ENCODE data around the gene BRCA1.

The BRCA1 gene

DNA sequence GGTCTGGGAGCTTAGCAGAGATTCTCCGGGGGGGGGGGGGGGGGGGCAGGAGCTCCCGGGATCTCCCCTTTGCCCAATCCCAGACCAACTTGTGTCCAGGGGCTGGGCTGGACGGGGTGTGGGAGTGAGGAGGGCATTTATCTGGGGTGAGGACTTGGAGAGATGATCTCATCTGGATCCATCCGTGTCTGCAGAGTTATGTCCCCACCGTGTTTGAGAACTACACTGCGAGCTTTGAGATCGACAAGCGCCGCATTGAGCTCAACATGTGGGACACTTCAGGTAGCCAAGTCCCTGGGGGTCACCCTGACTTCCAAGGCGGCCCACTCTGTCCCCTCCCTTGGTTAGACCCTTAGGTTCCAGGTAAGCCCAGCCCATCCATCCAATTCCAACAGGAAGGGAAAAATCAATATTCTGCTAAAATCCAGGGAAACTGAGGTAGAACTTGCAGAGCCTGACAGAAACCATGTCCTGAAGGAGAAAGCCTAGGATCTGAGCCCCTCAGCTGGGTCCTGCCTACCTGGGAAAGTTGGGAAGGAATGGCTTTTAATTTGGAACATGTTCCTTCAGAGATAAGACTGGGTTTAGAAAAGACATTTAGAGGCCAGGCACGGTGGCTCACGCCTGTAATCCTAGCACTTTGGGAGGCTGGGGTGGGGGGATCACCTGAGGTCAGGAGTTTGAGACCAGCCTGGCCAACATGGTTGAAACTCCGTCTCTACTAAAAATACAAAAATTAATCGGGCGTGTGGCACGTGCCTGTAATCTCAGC is 99.2 kb downstream of the BRCA1 start:
- no peak for DNase-seq

- DNase-seq = no peak
Observed at GRCh38 chr17:43025290-43025657, 99.9 kb downstream of the BRCA1 start.

DNA sequence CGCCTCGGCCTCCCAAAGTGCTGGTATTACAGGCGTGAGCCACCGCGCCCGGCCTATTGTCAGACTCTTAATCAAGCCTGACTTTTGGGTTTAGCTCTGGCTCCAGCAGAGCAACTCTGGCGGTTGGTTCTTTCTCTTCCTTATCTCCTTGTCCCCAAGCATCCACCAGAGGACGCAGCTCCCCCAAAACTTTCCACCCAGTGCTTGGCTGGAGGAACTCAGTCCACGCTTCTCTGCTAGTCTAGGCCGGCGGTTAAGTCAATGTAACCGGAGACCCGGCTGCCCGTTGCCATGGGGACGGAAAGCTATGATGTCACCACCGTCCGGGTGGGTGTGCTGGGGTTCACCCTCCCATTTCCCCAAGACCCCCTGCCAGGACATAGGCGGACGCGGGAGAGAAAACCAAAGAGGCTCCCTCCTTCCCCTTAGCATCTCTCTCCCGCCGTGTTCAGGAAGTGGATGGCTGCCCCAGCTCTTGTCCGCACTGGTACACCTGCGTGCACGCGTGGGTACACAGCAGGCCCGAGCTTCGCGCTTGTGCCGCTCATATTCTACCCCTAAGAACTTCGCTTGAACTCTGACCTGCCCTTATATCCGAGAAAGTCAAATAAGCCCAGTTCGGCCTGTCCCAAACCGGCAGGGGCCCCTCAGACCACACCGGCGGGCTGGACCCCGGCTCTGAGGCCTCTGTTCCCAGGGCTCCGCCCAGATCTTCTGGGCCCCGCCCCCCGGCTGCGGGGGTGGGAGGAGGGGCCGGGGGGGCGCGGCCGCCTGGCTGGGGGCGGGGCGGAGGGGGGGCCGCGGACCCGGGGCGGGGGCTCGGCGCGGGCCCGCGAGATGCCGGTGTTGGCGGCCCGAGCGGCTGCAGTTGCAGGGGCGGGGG is 100.5 kb downstream of the BRCA1 start, which contains the start of gene RND2:
TSS of gene RND2 (plus strand) at position 825 of the 883 bp plus-strand sequence. CDS start 117 bp downstream, outside the sequence.
- DNase-seq = peak in 57 of 58 donors; percentile 12 to 93 (median 80)

GRCh38 chr17:43021741-43022512 is 103.2 kb downstream of the BRCA1 start, which contains the start of gene VAT1:
VAT1 (minus strand) TSS chr17:43022385; CDS start chr17:43022322, 63 bp downstream.
- DNase-seq = peak in 56 of 58 donors; percentile 18 to 78 (median 57)

DNA sequence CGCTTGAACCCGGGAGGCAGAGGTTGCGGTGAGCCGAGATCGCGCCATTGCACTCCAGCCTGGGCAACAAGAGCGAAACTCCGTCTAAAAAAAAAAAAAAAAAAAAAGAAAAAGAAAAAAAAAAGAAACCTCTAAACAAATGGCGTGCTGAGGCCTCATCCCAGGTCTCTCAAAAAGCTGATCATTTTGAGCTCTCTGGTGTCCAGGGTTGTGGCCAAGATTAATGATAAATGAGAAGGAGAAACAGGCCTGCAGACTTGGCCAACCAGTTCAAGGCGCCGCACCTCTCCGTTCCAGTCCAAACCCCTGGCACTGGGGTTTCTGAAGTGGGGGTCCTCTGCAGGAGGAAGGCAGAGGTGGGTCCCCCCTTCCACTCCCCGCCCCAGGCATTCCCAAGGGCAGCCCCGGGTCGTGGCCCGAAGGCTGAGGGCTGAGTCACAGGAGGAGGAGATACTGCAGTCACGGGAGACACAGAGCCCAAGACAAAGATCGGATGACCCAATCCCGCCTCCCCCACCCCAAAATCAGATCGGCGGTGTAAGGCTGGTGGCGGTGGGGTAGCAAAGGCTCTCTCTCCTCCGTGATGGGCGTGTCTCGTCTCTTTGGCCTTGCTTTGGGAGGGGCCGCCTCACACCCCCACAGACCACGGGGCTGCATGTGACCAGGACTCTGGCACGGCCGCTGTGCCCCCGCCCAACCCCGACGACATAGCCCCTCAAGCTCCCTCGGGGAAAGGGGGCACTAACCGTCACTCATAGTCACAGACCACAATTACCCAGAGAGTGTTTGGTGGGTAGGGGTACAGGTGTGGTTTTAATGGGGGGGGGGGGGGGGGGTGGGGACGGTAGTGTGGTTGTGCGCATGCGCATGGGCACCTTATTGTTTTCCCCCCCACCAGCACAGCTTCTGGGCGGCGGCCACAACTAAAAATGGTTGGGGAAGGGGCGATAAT is 104.1 kb downstream of the BRCA1 start:
- DNase-seq = peak in 35 of 58 donors; percentile 23 to 72 (median 46)

DNA sequence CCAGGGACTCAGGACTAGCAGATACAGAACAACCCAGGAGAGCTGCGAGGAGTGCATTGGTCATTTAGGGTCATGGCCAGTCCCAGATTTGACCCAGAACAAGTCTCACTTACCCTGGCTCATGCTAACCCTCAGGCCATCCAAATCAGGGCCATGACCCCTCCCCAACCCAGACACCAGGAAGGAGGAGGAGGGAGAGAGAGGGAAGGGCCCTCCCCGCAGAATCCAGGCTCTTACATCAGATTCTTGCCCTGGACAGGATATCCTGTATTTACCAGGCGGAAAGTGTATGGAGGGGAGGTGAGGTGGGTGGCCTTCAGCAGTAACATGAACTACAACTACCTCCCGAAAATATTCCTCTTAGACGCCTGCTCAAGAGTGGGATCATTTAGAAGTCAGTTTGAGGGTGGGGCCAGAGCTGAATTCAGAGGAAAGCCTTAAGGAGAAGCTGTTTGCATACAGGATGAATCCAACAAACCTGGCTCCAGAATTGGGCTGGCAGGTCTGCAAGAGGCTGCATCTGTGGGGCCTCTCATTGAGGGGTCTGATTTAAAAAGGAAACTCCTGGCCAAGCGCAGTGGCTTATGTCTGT is 105.0 kb downstream of the BRCA1 start:
- DNase-seq = no peak

- no peak for DNase-seq
Observed at GRCh38 chr17:43019418-43019817, 105.7 kb downstream of the BRCA1 start.

GRCh38 chr17:43018932-43019331 is 106.2 kb downstream of the BRCA1 start:
- no peak for DNase-seq

DNA sequence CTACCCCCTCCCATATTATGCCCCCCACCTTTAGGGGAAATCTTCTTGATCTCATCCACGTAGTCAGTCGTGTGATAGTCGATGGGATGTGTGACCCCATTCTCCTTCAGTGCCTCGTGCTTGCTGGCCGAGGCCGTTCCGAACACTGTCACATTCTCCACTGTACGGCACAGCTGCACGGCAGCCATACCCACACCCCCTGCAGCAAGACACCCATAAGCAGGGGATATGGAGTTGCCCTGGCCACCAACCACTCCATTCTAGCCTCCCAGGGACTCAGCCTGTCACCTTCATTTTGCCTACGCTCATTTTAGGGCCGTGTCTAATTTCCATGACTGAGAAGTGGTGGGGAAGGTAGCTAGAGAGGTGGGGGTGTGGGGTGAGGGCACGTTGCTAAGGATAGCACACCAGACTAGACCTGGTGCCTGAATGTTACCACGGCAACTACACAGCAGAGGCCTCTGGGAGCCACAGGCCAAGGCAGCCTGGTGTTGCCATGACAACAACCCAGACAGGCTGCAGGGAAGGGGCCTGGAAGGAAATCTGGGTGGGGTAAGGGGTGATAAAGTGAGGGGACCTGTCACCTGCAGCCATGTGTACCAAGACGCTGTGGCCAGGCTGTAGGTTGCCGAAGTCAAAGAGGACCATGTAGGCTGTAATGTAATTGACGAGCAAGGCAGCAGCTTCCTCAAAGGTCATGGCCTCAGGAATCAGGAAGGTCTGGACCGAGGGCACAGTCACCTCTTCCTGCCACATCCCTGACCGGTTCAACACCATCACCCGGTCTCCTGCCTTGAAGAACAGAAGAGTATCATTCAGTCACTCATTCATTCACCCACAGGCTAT is 106.9 kb downstream of the BRCA1 start:
- peak in 14 of 58 donors; percentile 11 to 52 (median 17) for DNase-seq

DNA sequence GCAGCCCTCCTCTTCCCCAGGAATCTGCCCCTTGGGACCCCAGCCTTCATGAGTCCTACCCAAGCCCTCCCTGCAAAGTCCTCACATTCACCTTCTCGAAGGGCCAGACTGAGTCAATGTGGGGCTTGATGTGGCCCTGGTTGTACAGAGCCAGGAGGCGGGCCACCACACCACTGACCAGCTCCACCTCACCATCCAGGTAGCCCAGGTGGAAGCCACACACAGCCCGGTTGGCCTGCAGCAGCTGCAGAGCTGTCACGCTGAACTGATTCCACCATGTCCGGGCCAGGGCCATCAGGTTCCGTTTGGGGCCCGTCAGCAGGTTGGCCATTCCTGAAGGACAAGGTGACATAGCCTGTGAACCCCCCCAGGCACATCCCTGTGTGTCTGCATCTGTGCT is 108.9 kb downstream of the BRCA1 start:
- DNase-seq = no peak

GRCh38 chr17:43015579-43015978 is 109.6 kb downstream of the BRCA1 start:
- no peak for DNase-seq

GRCh38 chr17:43014649-43015542 is 110.3 kb downstream of the BRCA1 start:
- DNase-seq = peak in 1 of 58 donors; percentile 22

GRCh38 chr17:43014020-43014648 is 111.0 kb downstream of the BRCA1 start:
- peak in 1 of 58 donors; percentile 8 for DNase-seq

DNA sequence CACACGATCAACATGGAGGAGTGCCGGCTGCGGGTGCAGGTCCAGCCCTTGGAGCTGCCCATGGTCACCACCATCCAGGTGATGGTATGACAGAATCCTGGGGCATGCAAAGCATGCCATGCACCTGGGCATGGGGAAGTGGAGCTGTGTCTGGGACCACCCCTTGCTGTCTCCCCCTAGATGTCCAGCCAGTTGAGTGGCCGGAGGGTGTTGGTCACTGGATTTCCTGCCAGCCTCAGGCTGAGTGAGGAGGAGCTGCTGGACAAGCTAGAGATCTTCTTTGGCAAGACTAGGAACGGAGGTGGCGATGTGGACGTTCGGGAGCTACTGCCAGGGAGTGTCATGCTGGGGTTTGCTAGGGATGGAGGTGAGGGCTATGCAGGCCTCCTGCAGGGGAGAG is 111.9 kb downstream of the BRCA1 start:
- no peak for DNase-seq

GRCh38 chr17:43011728-43012472 is 113.3 kb downstream of the BRCA1 start:
- DNase-seq = no peak

GRCh38 chr17:43010667-43011308 is 114.4 kb downstream of the BRCA1 start:
- no peak for DNase-seq

Data from anterior cingulate cortex (tissue), 58 donors.